Anterior cingulate cortex (tissue), 58 donors: ENCODE results near the gene FUZ.

Experiments
- DNase-seq, 58 donors: peaks; one replicate each; lab custom pipeline; 2025; lab: John Stamatoyannopoulos, UW

The FUZ gene

DNA sequence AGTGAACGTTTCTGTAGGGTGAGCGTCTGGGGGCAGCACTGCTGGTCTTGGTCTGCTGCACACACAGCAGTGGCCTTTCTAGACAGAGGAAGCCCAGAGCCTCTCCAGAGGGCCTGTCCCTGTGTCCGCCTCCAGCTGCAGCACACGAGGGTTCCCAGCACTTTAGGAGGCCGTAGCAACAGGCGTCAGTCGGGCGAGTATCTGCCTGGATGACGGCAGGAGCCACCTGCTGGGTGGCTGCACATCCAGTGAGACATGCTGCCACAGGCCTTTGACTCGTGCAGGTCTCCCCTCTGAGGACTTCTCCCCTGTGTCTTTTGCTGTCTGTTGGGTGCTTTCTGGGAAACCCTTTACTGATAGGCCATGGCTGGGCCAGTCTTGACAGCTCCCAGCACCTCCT lies 24.2 kb downstream of the FUZ start:
- no peak for DNase-seq

- no peak for DNase-seq
Measured at GRCh38 chr19:49787746-49788145, 25.3 kb downstream of the FUZ start.

GRCh38 chr19:49786376-49786820 lies 26.7 kb downstream of the FUZ start:
- DNase-seq = no peak

GRCh38 chr19:49782515-49782914 lies 30.6 kb downstream of the FUZ start:
- no peak for DNase-seq

- DNase-seq = no peak
Measured at GRCh38 chr19:49781394-49781793, 31.7 kb downstream of the FUZ start.

GRCh38 chr19:49780861-49781260 lies 32.2 kb downstream of the FUZ start:
- DNase-seq = no peak

GRCh38 chr19:49779731-49780555 lies 33.1 kb downstream of the FUZ start:
- DNase-seq = no peak

- DNase-seq = no peak
Measured at GRCh38 chr19:49776371-49776764, 36.7 kb downstream of the FUZ start.

DNA sequence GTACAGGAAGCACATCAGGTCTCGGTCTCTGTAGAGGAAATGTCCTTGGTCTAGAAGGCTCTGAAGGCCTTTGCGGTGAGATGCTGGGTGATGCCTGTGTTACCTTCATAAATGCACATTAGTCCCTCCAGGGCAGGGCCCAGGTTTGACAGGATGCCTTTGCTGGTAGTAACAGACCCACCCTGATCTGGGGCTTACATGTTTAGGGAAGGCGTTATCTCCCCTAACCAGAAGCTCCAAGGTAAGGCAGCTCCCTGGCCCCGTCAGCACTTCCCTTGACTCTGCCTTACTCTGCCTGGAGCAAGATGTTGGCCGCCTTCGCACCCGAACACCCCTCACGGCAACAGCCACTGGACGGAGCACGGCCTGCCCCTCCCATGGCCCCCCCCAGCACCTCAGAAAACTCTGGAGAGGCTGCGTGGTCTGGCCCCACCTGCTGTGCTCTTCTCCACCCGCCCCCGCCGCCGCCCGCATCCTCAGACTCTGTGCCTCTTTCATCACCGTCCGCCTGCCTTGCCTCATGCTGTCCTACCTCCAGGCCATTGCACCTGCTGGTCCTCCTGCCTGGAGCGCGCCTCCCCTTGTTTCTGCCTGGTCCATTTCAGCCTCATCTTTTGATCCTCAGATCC lies 37.2 kb downstream of the FUZ start:
- DNase-seq = peak in 1 of 58 donors; percentile 9

- DNase-seq = no peak
Measured at GRCh38 chr19:49774969-49775368, 38.1 kb downstream of the FUZ start.

- peak in 6 of 58 donors; percentile 9 to 25 (median 18) for DNase-seq
Measured at GRCh38 chr19:49773663-49774350, 39.3 kb downstream of the FUZ start.

DNA sequence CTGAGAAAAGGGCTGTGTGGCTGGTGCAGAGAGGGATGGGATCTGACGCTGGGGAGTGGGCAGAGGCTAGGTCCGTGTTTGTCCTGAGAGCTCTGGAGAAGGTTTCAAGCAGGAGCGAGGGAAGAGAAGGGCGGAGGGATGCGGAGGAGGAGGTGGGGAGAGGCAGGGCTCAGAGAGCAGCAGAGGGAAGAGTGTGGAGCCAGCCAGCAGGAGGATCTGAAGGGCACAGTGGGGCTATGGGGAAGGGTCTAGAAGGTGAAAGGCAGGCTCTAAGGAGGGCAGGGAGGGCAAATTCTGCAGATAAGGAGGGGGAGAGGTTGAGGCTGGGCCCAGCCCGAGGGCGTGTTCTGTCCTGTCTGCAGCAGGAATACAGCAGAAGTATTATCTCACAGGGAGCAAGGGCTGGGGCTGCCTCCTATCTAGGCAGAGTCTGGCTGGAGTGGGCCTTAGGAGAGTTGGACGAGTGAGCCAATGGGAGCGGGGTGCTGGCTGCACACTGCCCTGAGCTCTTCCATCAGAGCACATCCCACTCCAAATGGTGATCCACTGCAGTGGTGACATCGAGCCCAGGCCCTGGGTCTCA lies 40.2 kb downstream of the FUZ start:
- no peak for DNase-seq

DNA sequence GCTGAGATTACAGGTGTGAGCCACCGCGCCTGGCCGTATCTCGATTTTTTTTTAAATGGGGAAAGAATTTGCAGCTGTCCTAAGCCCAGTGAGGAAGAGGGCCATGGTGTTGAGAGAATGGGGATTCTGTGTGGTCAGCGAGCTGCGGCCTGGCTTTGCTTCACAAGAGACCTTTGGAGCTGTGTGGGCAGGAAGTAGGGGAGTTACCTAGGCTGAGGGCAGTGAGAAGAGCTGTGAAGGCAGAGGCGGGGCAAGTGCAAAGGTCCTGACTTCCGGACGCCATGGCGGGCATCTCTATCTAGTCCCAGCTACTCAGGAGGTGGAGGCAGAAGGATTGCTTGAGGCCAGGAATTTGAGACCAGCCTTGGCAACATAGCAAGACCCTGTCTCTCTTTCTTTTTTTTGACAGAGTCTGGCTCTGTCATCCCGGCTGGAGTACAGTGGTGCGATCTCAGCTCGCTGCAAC lies 41.4 kb downstream of the FUZ start:
- no peak for DNase-seq

- no peak for DNase-seq
Measured at GRCh38 chr19:49770529-49770928, 42.6 kb downstream of the FUZ start.

DNA sequence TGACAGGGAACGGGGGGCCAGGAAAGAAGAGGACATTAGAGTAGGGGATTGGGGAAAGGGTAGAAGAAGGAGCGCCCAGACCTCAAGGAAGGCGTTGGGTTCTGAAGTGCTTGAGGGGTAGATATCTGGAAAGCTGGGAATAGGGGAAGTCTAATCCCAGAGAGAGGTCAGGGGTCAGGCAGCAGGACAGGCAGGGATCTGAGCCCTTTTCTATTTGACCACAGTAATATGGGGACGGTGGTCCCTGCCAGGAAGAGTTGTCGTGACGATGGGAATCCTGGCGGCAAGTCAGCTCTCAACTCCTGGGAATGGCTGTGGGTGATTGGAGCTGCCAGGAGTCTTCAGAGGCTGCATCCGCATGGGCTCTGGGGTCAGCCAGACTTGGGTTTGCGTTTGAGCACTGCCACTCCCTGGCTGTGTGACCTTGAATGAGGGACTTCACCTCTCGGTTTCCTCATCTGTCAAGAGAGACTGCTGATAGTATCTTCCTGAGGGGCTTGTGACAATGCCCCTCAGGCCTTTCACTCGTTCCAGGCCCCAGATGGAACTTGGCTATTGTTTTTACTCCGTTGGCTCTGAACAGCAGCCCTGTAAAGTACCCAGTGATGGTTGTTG lies 45.0 kb downstream of the FUZ start:
- no peak for DNase-seq

- peak in 1 of 58 donors; percentile 51 for DNase-seq
Measured at GRCh38 chr19:49767381-49767780, 45.7 kb downstream of the FUZ start.

DNA sequence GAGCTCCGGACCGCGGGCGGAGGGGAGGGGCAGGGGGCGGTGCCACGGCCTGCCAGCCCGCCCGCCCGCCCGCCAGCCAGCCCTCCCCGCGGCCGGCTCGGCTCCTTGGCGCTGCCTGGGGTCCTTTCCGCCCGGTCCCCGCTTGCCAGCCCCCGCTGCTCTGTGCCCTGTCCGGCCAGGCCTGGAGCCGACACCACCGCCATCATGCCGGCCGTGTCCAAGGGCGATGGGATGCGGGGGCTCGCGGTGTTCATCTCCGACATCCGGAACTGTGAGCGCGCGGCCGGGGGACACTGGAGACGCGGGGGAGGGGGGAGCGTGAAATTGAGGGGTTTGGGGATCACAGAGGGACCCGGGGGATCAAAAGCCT lies 46.2 kb downstream of the FUZ start, which contains the start of gene AP2A1:
AP2A1 (plus strand) TSS at position 72 of the 370 bp plus-strand sequence; CDS start at position 205, 133 bp downstream.
- no peak for DNase-seq

GRCh38 chr19:49766007-49766929 lies 46.8 kb downstream of the FUZ start:
- peak; percentile 93 to 100 (median 100) for DNase-seq

DNA sequence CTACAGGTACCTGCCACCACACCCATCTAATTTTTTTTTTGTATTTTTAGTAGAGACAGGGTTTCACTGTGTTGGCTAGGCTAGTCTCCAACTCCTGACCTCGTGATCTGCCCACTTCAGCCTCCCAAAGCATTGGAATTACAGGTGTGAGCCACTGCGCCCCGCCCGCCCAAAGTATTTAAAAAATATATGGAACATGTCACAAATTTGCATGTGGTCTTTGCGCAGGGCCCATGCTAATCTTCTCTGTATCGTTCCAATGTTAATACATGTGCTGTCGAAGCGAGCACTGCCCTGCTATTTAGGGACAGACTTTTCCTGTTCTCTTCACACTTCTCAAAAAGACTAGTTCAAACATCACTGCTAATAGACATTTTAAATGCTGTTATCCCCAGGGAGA lies 48.8 kb downstream of the FUZ start:
- DNase-seq = no peak
